NCI-H1436 treated with DMSO at 0.1 percent for 48 hours (cell line): ENCODE measurements around the gene CELF4.

ENCODE experiments used
- DNase-seq: peaks from one replicate; lab custom pipeline; 2025; lab: John Stamatoyannopoulos, UW

Gene CELF4

GRCh38 chr18:37565101-37565976, at the start of gene CELF4:
Gene CELF4 (minus strand): TSS chr18:37565798.
- DNase-seq: no peak

GRCh38 chr18:37613253-37613565, 47.6 kb upstream of the CELF4 start:
- no peak for DNase-seq

DNA sequence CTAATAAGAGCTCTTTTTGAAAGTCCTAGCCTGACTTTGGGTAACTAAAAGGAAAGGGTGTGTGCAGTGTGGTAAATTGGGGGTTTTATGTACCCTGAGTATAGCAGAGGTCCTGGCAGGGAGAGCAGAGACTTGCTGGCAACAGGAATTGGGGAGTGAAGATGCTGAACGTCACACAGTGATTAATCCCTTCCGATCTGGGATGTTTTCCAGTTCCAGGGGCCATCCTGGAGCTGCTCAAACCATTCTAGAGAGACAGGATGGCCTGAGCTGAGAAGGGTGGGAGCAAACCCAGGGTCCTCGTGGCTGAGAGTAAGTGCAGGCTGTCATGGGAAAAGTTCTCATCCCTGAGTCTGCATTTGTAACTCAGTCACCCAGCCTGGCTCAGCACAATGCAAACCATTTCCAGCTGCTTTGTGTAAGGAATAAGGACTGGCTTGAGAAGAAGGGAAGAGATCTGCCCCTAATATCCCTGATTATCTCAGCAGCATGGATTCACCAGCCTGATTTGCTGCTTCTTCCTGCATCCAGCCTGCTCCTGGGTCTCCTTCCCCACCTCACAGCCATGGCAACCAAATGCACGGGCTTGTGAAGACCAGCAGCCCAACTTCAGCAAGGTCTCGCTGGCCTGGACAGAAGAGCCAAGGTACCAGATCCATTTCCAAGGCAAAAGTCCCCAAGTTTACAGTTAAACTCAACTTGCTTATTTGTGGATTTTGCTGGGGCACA, 47.1 kb upstream of the CELF4 start:
- no peak for DNase-seq

DNA sequence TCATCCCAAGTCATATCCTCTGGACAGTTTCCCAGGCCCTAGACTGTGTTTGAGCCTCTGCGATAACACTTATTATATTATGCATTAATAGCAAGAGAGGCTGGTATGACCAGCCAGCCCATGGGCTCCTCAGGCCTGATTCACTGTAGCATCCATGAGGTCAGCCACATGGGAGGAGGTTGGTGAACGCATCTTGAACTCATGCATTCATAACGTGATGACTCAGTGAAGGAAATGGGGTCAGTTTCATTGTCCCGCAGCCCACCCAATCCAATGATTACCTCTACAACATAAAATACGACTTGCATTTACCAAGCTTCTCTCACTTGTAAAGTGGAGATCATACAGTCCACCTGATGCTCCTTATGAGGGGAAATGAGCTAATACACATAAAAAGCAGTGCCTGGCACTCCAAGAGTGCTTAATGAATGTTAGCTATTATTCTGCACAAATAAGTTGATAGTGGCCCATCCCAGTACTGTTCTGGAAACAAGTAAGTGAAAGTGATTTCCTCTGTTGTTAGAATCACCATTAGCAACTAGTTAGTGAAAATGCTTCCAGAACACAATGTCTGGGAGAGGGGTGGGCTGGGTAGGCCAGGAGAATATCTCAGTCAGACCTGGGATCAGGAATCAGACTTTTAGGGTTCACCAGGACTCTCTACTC, 46.1 kb upstream of the CELF4 start:
- DNase-seq: no peak

DNA sequence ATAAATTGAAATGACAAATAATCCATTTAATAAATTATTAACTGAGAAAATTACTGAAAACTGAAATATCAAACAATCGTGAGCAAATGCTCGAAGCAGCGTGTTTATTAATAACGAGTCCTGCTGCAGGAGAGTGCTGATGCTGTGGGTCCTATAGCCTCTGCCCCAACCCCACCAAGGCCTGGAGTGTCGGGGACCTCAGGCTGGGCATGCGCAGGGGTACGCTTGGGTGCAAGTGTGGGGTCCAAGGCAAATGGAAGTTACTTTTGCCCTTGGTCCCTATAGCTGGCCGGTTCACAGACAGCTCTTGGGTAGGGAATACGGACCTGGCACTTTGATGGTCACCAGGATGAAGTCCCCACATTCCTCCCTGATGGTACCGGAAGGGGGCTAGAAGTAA, 43.3 kb upstream of the CELF4 start:
- DNase-seq: no peak

GRCh38 chr18:37607281-37607680, 41.7 kb upstream of the CELF4 start:
- no peak for DNase-seq

GRCh38 chr18:37604032-37604431, 38.4 kb upstream of the CELF4 start:
- DNase-seq: no peak

DNA sequence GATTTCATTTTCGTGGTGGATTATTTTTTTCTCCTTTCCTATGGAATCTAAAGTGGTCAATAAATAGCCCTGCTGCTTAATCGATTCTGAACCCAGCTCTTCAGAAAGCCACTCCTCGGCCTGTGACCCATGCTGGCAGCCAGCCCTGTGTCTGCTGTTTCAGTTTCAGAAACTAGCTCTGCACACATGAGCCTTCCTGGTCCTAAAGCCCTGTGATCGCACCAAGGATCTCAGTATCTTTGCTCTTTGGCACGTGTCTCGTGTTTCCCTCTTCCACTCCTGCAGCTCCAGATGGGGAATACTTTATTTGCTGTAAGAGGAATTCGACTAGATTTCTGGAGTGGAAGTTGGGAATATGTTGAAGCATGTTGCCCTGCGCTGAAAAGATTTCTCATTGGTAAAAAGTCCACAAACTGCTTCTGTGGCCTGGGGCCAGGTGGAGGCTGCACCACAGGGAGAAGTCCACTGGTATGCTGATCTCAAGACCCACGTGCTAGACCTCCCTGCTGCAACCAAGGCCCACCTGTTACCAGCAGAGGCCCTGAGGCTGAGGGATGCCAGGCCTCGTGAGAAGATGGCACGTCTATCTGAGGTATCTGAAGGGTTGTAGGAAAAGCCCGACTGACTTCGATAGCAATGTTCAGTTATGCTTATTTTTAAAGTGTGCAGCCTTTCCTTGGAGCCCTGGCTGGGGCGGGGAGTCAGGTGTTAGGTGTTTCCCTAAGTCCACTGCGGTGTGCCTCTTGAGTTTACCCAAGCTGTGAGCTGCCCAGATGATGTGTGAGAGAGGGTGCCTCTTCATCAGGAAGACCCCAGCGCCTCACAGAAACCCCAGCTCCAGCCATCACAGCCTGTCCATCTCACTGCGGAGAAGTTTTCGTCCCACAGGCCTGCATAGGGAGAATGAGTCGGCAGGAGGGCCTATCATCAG, 33.6 kb upstream of the CELF4 start:
- DNase-seq: no peak

- DNase-seq: no peak
Measured at GRCh38 chr18:37598396-37598795, 32.8 kb upstream of the CELF4 start.

DNA sequence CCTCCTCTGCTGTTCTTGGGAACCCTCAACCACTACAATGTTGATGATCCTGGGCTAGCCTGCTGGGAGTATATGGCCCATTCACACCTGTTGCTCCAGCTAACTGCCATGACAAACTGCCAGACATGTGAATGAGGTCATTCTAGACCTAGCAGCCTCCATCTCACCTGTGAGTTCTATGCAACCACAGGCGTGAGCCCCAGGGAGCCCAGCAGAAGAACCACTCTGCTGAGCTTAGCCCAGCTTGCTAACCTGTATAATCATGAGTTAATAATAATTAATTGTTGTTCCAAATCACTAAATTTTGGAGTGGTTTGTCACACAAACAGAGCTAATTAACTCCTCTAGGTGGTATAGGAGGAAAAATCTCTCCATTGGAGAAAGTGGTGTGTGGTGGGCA, 24.7 kb upstream of the CELF4 start:
- DNase-seq: no peak

DNA sequence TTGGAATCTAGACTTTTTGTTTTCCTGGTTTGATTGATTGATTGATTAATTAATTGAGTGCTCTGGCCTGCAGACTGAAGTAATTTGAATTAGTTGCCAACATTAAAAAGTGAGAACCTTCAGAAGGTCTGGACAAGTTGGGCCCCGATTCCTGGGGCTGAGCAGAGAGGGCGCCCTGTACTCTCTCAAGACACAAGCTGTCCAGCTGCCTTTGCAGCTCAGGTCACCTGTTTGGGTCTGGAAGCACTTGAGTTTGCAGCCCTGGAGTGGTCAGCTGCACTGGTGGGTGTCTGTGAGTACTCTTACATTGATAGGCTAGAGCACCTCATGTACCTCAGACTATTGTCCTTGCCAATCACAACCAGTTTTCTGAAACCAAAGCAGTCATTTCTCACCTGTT, 22.7 kb upstream of the CELF4 start:
- no peak for DNase-seq

DNA sequence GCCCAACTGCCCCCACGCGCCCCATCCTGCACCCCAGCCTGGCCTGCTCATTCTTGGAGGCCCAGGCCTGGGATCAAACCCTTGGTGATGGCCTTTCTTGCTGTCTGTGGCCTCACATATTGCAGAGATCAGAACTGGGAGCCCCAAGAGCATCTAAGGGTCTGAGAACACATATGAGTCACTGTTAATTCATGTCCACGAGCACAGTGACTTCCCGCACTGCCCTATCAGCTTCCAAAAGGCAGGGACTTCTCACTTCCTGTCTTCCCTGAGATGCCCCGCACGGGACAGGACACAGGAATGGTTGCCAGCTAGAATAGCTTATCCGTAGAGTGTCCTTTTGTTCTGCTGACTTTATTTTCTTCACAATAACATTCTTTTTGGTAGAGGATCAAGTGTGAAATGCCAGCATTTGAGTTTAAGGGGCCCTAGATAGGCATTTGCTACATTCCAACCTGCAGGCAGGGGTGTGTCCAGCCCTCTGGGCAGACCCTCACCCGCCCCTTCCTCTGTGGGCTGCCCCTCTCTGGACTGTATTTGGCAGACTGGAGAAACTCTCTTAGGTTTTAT, 21.1 kb upstream of the CELF4 start:
- no peak for DNase-seq

DNA sequence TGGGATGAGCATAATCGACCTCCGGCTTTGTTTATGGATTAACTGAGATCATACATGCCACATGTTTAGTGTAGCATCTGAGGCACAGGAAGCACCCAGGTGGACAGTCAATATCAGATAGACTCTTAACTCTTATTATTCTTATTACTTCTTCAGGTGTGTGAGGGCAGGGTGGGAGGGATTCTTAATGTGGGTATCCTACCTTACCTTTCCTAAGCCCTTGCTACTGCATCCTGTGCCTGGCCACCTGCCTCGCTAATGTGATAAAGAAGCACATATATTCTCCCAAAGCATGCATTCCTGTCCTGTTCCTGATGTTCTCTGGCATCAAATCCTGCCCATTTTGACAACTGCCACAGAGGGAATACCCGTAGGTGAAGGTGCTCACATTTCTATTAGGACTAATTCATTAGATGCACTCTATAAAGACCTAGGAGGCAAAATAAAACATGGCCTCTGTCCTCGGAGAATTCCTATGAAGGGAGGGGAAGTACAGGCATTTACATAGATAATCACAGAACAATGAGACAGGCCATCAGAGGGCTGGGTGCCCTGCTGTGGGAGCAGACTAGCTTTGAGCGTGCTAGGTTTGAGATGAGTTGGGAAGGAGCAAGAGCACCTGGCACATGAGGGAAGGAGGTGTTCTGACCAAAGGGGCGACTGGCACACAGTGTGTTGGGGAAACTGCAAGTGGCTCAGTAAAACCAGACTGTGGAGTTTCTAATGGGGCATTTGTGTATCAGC, 19.5 kb upstream of the CELF4 start:
- DNase-seq: no peak

DNA sequence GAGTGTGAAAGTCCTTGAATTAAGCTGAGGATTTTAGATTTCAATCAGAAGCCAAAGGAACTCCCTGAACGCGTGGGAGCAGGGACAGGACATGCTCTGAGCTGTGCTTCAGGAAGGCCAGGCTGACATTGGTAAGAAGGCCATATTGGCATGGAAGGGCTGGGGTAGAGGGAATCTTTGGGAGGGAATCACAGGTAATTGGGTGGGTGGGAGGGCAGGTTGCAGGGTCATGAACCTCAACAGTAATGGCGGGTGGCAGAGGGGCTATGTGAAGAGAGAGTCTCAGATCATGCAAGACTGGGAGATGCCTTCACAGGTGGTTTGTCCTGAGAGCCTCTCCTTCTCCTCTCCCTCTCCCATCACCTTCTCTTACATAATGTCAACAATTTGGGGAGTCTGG, 18.6 kb upstream of the CELF4 start:
- DNase-seq: no peak

GRCh38 chr18:37582261-37582660, 16.7 kb upstream of the CELF4 start:
- DNase-seq: no peak

DNA sequence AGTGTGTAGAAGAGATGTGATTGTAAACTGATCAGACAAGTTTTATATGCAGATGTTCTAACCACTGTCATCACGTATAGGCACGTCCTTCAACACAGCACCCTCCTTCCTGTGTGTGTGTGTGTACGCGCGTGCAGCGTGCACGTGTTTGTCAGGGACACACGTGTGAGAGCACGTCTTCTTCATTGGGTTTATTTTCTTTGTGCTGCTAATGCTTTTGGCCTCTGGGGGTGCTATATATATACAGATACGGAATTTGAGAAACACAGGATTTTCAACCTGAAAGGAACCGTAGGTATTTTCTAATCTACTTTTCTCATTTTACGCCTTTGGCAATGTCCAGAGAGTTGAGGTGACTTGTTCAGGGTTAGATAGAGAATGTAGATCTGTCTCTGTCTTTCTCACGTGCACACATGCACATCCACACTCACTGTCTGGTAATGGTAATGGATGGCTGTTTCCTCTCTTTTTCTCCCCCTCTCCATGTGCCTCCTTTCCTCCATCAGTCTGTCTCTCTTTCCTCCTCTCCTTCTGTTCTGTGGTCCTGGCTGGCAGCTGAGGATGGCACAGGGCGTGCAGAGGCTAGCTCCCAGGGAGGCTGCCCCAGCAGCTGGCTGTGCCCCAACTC, 13.4 kb upstream of the CELF4 start:
- no peak for DNase-seq

DNA sequence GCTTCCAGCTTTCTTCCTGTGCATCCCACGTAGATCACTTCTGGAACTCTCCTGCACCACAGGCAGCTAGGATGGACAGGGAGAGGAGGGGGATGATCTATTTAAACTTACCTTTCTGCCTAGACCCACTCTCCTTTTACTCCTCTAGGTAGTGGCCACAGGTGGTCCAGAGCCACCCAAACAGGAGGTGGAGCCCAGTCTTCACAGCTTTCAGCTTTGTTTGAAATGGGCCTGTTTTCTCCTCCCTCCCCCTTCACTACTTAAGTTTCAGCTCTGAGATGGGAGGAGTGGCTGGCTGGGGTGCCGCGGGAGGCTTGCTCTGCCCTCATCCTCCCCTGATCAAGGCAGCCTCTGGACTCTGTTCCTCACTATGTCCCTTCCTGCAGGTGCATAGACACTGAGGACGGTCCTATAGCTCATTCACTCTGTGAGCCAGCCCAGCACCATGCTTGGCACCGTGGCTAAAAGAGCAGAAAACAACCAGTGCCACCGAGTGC, 12.6 kb upstream of the CELF4 start:
- DNase-seq: no peak

GRCh38 chr18:37577051-37577611, 11.5 kb upstream of the CELF4 start:
- DNase-seq: no peak

- no peak for DNase-seq
Measured at GRCh38 chr18:37575646-37576045, 10.0 kb upstream of the CELF4 start.

- no peak for DNase-seq
Measured at GRCh38 chr18:37574113-37574512, 8.5 kb upstream of the CELF4 start.
